ENCODE measurements around the gene ZEB1.

DNA sequence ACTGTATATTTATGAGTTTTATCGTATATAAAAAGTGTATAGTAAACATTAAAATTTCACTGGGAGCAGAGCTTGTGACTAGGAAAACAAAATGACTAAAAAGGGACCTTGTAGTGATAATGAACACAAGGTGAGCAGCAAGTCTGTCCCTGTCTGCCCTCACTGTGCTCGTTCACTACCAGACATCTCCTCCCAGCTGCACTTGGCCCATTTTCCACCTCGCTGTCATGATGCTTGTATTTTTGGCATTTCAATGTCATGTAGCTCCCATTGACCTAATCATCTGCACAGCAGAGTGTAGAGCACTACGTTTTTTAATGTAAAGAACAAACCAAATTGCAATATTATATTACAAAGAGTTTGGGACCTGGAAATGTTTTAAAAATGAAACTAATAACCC, 207.2 kb downstream of the ZEB1 start:
- TF ChIP-seq, protein P1, sequence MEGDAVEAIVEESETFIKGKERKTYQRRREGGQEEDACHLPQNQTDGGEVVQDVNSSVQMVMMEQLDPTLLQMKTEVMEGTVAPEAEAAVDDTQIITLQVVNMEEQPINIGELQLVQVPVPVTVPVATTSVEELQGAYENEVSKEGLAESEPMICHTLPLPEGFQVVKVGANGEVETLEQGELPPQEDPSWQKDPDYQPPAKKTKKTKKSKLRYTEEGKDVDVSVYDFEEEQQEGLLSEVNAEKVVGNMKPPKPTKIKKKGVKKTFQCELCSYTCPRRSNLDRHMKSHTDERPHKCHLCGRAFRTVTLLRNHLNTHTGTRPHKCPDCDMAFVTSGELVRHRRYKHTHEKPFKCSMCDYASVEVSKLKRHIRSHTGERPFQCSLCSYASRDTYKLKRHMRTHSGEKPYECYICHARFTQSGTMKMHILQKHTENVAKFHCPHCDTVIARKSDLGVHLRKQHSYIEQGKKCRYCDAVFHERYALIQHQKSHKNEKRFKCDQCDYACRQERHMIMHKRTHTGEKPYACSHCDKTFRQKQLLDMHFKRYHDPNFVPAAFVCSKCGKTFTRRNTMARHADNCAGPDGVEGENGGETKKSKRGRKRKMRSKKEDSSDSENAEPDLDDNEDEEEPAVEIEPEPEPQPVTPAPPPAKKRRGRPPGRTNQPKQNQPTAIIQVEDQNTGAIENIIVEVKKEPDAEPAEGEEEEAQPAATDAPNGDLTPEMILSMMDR (IDR thresholded peaks at IDR 0.05) = no peak
- TF ChIP-seq POLR2A (IDR thresholded peaks at IDR 0.05) (no peak), POLR2AphosphoS5 (IDR thresholded peaks at IDR 0.05) (no peak)

Measured in sigmoid colon (tissue), 4 donors.